ENCODE data around the gene PRSS35.
A peak's percentile ranks its signal among the peaks of the same experiment; 100 is the strongest.
"Not testable (repeated sequence)": the region's sequence is repeated elsewhere in the genome, so short reads cannot be mapped to it uniquely, and the experiment has no call there.

Gene PRSS35

GRCh38 chr6:83511901-83512681, at the start of gene PRSS35:
Gene PRSS35 (plus strand): TSS chr6:83512534. CDS start chr6:83523442, 10,908 bp downstream.
- DNase-seq, result no peak

- DNase-seq, result no peak
Observed at GRCh38 chr6:83463886-83464285, 48.4 kb upstream of the PRSS35 start.

- DNase-seq, result no peak
Observed at GRCh38 chr6:83464381-83465140, 47.8 kb upstream of the PRSS35 start.

- DNase-seq, result no peak
Observed at GRCh38 chr6:83466328-83466727, 46.0 kb upstream of the PRSS35 start.

- no peak for DNase-seq
Observed at GRCh38 chr6:83467620-83468036, 44.7 kb upstream of the PRSS35 start.

- DNase-seq, result no peak
Observed at GRCh38 chr6:83470001-83470400, 42.3 kb upstream of the PRSS35 start.

- no peak for DNase-seq
Observed at GRCh38 chr6:83470587-83470986, 41.7 kb upstream of the PRSS35 start.

GRCh38 chr6:83472767-83473166, 39.6 kb upstream of the PRSS35 start:
- DNase-seq, result no peak

- peak; percentile 39 for DNase-seq
Observed at GRCh38 chr6:83474309-83474708, 38.0 kb upstream of the PRSS35 start.

GRCh38 chr6:83476971-83477370, 35.4 kb upstream of the PRSS35 start:
- no peak for DNase-seq

- no peak for DNase-seq
Observed at GRCh38 chr6:83479389-83479788, 32.9 kb upstream of the PRSS35 start.

- DNase-seq, result no peak
Observed at GRCh38 chr6:83480470-83480869, 31.9 kb upstream of the PRSS35 start.

GRCh38 chr6:83481938-83482337, 30.4 kb upstream of the PRSS35 start:
- DNase-seq, result not testable (repeated sequence)

- DNase-seq, result no peak
Observed at GRCh38 chr6:83488448-83488847, 23.9 kb upstream of the PRSS35 start.

- no peak for DNase-seq
Observed at GRCh38 chr6:83488861-83489260, 23.5 kb upstream of the PRSS35 start.

- DNase-seq, result no peak
Observed at GRCh38 chr6:83490217-83490807, 22.0 kb upstream of the PRSS35 start.

GRCh38 chr6:83505356-83505755, 7.0 kb upstream of the PRSS35 start:
- DNase-seq, result no peak

- DNase-seq, result no peak
Observed at GRCh38 chr6:83509441-83509840, 2.9 kb upstream of the PRSS35 start.

GRCh38 chr6:83510791-83511190, 1.5 kb upstream of the PRSS35 start:
- no peak for DNase-seq

GRCh38 chr6:83511266-83511665, 1.1 kb upstream of the PRSS35 start:
- no peak for DNase-seq

GRCh38 chr6:83514466-83514865, 2.1 kb downstream of the PRSS35 start:
- DNase-seq, result no peak

- DNase-seq, result peak; percentile 24
Observed at GRCh38 chr6:83514866-83515466, 2.6 kb downstream of the PRSS35 start.

- no peak for DNase-seq
Observed at GRCh38 chr6:83517500-83517899, 5.2 kb downstream of the PRSS35 start.
